ENCODE data around the gene UTS2B.

- TF ChIP-seq POLR2A (IDR thresholded peaks at IDR 0.05), result no peak
- TF ChIP-seq, protein P1, sequence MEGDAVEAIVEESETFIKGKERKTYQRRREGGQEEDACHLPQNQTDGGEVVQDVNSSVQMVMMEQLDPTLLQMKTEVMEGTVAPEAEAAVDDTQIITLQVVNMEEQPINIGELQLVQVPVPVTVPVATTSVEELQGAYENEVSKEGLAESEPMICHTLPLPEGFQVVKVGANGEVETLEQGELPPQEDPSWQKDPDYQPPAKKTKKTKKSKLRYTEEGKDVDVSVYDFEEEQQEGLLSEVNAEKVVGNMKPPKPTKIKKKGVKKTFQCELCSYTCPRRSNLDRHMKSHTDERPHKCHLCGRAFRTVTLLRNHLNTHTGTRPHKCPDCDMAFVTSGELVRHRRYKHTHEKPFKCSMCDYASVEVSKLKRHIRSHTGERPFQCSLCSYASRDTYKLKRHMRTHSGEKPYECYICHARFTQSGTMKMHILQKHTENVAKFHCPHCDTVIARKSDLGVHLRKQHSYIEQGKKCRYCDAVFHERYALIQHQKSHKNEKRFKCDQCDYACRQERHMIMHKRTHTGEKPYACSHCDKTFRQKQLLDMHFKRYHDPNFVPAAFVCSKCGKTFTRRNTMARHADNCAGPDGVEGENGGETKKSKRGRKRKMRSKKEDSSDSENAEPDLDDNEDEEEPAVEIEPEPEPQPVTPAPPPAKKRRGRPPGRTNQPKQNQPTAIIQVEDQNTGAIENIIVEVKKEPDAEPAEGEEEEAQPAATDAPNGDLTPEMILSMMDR (IDR thresholded peaks at IDR 0.05), result no peak
Measured at GRCh38 chr3:191361456-191361855, 31.1 kb upstream of the UTS2B start.
